Kidney tubule cell (primary cell): Measurements from ENCODE around the gene DIABLO.
"Not testable (repeated sequence)": the region's sequence is repeated elsewhere in the genome, so short reads cannot be mapped to it uniquely, and the experiment has no call there.

Source experiments
- DNase-seq: peaks from one replicate; pipeline ENCODE4 v3.0.0-alpha.2; 2018; ENCODE audit warnings: low spot score

The DIABLO gene

DNA sequence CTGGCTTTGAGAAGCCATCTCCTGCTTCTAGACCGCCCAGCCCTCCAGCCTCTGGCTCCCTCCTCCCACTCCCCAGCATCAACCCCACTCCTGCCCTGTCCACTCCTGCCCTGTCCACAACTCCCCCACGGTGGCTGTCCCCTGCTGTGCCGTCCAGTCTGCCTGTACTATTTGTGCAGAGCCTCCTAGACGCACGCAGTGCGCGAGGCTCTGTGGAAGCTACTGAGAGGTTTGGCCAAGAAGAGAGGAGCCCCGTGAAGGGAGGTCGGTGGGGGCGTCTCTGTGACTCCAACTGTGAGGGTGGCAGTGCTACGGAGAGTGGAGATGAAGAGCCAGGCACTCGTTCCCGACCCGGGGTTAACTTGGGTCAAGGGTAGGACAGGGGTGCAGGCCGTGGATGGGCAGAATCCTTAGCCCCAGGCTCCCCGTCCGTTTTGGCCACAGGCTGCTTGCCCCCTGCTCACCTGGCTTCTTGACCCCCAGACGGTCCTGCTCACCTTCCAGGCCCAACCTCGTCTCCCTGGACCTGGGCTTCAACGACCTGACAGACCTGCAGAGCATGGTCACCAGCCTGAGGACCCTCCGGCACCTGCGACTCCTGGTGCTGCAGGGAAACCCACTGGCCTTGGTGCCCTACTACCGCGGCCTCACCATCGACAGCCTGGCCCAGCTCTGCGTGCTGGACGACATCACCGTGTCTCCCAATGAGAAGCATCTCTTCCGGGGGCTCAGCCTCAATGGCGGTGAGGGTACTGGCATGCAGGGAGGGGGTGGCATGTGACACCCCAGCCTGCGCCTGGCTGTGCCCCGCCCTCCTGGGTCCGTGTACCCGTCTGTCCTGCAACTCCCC lies 36.0 kb downstream of the DIABLO start:
- DNase-seq: no peak

DNA sequence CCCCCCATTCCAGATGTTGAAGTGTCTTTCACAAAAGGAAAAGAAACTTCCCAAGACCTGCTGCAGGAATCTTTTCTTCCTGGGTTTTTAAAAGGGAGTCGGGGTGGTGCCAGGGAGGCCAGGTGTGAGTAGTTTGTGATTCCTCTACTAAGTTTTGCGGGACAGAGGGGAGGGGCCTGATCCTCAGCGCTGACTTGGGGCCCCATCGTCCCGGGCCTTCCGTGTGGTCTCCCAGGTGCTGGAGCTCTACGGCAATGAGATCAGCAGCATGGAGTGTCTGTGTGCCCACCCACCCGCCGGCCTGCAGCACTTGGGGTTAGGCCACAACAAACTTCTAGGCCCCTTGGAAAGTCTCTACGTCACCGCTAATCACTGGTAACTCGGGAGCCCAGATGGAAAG lies 38.4 kb downstream of the DIABLO start:
- no peak for DNase-seq

DNA sequence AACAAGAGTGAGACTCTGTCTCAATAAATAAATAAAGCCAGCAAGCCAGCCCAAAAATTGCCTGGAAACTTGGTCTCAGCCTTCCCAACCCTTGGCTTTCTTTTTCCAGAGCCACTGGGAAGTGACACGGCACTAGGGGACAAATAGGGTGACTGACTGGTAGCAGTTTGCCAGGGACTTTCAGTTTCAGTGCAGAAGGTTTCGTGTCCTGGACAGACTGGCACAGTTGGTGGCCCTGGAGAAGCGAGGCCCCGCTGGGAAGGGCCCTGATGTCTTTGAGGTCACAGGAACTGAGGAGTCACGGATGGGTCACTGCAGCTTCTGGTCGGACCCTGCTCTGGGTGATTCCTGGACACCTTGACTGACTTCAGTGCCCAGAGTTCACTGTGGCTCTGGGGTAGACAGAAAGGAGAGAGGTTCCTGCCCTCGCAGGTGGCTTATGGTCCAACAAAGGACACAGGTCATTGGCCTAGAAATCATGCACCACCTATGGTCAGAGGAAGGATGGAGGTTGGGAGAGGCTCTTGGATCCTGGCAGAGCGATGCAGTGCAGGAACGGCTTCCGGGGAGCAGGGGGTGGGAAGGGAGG lies 40.3 kb downstream of the DIABLO start:
- DNase-seq: no peak

DNA sequence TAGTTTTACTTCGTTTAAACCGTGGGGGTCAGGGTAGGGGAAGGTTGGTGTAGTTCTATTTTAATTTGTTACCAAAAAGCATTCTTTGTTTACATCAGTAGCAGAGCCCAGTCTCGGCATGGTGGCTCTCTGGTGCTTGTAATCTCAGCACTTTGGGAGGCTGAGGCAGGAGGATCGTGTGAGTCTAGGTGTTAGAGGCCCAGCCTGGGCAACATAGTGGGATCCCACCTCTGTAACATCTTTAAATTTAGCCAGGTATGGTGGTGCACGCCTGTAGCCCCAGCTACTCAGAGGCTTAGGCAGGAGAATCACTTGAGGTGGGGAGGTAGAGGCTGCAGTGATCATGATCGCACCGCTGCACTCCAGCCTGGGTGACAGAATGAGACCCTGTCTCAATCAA lies 40.8 kb downstream of the DIABLO start:
- no peak for DNase-seq

DNA sequence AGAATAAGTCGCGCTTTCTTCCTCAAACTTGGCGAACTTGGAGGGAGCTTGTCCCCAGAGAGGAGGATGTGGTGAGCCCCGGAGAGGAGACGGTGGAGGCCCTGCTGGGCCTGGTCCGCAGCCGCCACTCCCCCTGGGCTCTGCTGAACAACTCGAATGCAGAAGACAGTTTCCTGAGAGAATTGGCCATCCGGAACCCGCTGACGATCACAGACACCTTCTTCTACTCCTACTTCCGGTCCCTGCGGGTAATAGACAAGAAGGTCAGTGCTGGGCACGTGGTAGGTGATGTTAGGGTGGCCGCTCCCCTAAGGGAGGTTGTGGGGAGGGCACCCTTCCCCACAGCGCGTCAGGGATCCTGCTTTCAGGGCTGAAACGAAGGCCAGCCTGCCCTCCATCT lies 41.3 kb downstream of the DIABLO start:
- no peak for DNase-seq

DNA sequence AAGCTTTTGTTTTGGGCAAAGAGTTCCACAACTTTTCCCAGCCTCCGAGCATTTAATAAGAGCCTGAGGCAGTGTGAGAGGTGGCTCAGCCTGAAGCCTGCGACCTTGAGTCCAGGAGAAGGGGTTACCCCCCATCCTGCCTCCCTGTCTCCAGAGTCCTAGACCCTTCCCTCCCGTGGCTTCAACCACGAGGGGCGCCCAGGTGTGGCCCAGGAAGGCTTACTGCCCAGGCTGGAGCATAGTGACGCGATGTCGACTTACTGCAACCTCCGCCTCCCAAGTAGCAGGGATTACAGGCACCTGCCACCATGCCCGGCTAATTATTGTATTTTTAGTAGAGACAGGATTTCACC lies 42.3 kb downstream of the DIABLO start:
- no peak for DNase-seq

DNA sequence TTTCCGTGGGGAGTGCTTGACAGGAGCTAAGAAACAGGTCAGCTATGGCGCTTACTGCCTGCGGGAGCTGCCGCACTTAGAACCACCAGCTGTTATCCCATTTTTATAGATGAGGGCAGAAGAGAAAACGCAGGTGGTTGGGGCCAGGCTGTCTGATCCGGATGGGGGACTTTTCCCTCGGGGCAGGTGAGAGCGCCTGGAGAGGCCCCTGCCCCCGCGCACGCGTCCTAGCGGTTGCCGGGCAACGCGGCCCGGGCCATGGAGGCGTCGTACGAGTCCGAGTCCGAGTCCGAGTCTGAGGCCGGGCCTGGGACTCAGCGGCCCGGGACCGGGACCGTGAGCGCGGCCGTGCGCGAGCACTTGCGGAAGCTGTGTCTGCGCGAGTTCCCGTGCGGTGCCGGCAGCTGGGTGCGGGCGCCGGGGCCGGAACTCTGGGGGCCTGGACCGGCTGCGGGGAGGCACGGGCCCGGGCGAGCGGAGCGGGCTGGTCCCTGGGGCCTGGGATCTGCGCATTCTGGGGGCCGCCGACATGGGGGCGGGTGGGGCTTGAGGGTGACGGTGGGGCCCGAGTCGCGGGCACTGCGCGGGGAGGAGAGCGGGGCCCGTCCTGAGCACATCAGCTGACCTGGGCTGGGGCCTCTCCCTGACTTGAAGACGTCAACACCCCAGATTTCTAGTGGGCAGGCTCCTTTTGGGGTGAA lies 42.8 kb downstream of the DIABLO start, which contains the start of gene LRRC43:
Gene LRRC43, plus strand, starts transcription at position 237 of the 701 bp plus-strand sequence. Its CDS starts 22 bp downstream, at position 259.
- DNase-seq: peak; percentile 51

DNA sequence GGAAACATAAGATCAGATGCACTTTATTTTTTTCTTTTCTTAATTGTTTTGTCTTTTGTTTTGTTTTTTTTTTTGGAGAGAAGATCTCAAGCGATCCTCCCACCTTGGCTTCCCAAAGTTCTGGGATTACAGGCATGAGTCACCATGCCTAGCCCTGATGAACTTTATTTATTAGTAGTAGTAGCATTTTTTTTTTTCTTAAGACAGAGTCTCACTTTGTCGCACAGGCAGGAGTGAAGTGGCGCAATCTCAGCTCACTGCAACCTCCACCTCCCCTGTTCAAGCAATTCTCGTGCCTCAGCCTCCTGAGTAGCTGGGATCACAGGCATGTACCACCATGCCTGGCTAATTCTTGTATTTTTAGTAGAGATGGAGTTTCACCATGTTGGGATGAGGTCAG lies 49.4 kb downstream of the DIABLO start:
- DNase-seq: not testable (repeated sequence)

DNA sequence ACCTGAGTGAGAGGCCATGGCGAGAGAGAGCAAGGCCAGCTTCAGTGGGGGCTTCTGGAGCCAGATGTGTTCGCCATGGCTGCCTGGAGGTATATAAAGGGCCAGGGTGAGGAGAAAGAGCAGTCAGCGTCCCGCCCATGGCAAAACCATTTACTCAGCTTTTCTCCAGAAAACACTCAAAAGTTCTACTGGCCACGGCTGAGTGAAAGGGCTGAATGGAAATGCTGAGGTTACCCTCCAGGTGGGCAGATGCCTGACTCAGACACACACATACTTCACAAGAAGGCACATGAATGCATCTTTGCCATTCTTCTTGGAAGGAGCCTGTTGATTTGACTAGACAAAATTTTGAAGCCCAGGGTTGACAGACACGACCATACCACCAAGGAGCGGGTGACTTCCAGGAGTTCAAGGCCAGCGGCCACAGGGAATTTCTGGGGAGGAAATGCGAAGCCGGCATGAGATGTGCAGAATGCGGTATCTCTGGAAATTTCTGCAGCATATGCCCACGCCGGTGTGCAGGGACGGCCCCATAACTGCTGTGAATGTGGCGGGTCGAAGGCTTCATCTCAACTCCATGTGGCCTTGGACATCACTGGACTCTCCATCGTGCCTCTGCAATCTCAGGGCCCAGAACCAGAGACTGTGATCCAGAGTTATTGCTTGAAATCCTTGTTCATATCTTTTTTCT lies 51.6 kb downstream of the DIABLO start, which contains the start of gene IL31:
Gene IL31, minus strand, starts transcription at position 67 of the 691 bp plus-strand sequence. Its CDS starts 49 bp downstream, at position 18.
- no peak for DNase-seq

DNA sequence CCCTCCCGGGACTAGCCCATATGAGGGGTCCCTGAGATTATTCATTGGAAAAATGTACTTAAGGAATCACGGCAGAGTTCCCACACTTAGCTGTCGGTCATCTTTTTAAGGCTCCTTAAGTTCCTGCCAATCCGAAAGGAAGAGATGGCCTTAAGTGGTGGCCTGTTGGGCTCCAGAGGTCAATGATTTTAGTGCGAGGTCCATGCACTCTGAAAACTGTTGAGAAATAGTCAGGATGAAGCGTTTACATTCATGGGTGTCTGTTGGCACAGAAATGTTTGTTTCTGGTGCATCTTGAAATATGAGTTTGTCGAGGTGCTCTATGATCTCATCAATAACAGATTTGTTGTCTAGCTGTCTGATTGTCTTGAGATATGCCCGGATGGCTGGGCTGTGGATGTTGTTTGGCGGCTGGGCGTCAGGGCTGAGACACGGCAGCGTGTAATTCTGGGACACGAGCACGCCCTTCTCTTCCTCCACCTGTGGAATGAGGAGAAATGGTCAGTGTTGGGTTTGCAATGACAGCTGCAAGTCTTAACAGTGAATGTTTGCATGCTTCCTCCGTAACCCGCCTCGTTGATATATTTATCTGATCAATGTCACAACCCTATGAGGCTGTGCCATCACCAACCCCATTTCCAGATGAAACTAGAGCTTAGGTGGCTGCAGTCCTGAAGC lies 53.5 kb downstream of the DIABLO start:
- no peak for DNase-seq

DNA sequence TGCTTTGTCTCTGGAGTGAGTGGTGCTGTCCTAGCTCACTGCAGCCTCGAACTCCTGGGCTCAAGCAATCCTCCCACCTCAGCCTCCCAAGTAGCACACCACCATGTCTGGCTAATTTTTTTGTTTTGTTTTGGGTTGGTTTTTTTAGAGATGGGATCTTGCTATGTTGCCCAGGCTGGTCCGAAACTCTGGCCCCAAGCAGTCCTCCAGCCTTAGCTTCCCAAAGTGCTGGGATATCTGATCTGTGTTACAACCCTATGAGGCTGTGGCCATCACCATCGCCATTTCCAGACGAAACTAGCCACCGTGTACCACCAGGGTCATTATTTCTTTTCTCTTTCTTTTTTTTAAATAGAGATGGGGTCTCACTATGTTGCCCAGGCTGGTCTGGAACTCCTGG lies 54.5 kb downstream of the DIABLO start:
- no peak for DNase-seq

DNA sequence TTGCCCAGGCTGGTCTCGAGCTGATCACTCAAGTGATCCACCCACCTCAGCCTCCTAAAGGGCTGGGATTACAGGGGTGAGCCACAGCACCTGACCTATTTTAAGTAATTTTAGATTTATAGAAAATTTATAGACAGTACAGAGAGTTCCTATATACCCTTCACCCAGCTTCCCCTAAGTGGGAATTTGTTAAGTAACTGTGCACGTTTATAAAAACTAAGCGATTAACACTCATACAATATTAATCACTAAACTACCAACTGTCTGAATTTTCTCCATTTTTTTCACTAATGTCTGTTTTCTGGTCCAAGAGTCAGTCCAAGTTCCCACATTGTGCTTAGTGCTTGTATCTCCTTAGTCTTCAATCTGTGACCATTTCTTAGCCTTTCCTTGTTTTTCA lies 57.4 kb downstream of the DIABLO start:
- no peak for DNase-seq

DNA sequence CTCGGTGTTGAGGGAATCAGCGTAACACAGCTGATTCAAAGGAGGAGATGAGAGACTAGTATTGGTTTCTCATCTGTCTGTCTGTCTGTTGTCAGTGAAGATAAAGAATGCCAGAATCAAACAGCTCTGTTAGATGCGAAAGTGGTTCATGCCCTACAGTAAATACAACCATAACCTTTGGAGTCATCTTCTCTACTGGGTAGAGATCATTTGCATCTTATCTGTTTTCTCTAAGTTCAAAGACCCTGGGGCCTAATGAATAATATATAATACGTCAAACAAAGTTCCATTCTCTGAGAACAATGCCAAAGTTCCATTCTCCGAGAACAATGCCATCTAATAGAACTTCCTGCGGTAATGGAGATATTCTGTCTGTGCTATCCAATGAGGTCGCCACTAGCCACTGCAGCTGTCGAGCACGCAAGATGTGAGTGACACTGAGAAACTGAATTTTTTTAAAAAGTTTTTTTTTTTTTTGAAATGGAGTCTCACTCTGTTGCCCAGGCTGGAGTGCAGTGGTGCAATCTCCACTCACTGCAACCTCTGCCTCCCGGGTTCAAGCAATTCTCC lies 58.4 kb downstream of the DIABLO start:
- no peak for DNase-seq

DNA sequence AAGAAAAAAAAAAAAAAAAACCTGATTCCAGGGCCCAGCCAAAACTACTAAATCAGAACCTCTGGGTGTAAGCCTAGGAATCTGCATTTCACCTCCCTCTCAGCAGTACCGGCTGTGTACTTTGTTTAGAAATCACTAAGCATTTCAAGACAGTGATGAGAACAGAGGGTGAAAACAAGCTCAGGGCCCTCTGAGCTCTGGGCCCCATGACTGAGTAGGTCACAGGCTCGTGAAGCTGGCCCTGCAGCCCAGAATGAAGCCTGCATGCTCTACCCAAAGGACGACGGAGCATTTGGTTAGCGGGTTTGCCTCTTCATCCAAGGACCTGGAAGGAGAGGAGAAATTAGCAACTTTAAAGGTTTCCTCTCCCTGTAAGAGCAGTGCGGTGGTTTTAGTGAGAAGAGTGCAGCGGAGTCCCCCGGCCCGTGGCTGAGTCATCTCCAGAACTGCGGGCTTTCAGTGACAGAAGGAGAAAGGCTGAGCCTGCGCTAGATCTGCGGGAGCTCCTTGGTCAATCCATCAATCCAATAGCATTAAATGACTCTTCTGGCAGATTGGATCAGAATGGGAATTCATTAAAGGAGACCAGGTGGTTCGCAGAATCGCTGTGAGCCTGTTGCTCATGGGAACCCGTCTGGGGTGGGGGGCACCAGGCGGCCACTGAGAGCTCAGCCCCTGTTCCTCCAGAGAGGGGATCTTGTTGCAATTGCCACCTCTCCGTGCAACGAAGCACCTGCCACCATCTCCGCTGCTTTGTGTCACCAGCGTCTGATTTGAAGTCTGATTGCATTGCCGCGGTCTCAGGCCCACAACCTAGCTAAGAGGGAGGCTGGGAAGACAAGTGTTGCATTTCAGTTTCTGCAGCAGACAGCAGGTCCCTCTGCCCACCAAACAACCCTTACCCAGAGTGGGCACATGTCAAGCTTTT lies 59.2 kb downstream of the DIABLO start:
- DNase-seq: no peak

DNA sequence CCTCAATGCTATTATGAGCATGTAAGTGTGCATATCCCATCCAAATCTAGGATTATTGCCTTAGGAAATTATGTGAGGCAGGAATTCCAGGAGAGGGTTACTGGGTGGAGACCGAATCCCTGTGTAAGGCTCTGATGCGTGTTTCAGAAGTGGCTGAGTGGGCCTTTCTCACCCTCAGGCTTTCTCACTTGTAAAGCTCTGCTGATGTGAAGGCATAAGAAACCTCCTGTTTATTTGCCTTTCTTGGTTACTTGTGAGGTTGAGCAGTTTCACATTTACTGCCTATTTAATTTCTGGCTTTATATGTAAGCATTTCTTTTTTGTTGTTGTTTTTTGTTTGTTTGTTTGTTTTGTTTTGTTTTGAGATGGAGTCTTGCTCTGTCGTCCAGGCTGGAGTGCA lies 62.9 kb downstream of the DIABLO start:
- DNase-seq: no peak

DNA sequence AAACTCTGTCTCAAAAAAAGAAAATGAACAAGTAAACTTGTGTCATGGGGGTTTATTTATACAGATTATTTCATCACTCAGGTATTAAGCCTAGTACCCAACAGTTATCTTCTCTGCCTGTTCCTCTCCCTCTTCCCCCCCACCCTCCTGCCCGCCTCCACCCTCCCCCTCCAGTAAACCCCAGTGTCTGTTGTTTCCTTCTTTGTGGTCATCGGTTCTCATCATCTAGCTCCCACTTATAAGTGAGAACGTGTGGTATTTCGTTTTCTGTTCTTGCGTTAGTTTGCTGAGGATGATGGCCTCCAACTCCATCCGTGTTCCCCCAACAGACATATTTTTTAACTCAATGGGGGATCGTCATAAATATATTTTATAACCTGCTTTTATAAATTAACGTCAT lies 64.2 kb downstream of the DIABLO start:
- DNase-seq: no peak

DNA sequence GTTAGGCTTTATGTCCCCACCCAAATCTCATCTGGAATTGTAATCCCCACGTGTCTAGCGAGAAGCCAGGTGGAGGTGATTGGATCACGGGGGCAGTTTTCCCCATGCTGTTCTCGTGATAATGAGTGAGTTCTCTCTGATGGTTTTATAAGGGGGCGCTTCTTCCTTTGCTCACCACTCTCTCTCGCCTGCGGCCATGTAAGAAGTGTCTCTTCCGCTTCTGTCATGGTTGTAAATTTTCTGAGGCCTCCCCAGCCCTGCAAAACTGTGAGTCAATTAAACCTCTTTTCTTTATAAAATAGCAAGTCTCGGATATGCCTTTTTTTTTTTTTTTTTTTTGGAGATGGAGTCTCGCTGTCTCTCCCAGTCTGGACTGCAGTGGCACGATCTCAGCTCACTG lies 65.1 kb downstream of the DIABLO start:
- no peak for DNase-seq

DNA sequence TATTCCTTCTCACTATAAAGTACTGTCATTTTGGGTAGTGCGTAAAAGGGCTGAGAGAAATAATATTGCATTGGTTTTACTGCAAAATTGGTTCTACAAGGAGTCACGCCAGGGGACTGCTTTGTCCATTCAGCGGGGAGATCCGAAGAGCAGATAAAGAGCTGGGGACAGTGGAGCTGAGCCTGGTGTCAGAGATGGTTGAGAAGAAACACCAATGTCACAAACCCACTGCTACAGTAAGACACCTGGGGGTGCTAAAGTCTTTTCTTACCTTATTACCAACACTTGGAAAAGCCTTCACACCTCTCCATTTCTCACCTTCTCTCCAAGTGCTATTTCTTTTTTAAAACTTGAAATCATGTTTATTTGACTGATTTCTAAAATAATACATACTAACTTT lies 66.0 kb downstream of the DIABLO start:
- no peak for DNase-seq

DNA sequence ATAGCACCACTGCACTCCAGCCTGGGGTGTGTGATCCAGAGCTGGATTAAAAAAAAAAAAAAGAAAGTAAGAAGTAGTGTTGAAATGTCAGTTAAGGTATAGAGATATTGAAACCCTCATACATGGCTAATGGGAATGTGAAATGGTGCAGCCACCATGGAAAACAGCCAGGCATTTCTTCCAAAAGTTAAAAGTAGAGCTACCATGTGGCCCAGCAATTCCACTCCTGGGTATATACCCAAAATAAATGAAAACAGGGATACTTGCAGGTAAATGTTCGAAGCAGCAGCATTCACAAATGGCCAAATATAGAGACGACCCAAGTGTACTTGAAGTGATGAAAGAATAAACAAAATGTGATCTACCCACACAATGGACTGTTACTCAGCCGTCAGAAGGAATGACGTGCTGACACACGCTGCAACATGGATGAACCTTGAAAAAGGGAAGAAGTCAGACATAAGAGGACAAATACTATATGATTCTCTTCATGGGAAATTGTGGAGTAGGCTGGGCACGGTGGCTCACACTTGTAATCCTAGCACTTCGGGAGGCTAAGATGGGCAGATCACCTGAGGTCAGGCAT lies 67.1 kb downstream of the DIABLO start:
- no peak for DNase-seq
